Lower leg skin (tissue), 3 donors: ENCODE results near the gene FZD7.

Experiments used
- CTCF ChIP-seq, 3 donors: fragments of 450-650 bp; IDR thresholded peaks; one replicate each; pipeline ENCODE4 v1.5.1; 2016; ENCODE audit warnings: antibody characterized with exemption in 3 of 3, mild to moderate bottlenecking in 3 of 3, moderate library complexity in 2 of 3
- POLR2A ChIP-seq, 2 donors: fragments of 450-650 bp; IDR thresholded peaks; one replicate each; pipeline ENCODE4 v1.6.1; 2016 to 2017; ENCODE audit warnings: antibody characterized with exemption in 2 of 2, mild to moderate bottlenecking in 1 of 2, moderate library complexity in 1 of 2

DNA sequence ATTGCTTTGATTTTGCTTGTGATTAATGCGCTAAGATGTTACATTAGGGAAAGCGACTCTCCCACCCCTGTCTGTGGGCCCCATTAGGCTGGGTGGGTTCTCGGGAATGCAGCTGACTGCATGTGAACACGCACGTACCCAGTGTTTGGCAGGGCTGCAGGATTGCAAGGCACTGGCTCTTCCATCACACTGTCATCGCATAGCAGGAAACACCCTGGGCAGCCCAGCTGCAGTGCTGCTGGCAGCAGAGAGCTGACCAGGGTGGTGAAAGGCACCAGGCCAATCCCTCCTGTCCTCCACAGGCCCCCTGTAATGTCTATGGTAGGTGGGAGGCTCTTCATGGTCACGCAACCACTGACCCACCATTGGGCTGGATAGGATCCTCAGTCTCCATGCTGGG lies 34.4 kb upstream of the FZD7 start:
- TF ChIP-seq POLR2A (IDR thresholded peaks at IDR 0.05) (no peak), CTCF (IDR thresholded peaks at IDR 0.05) (no peak)
